Lower lobe of right lung (tissue), 2 donors: Measurements from ENCODE around the gene JARID2. TPM values are rescaled to one million over a fixed set of nuclear protein-coding genes. Genes with fewer than 3 reads are reported as not detected.
A peak's percentile ranks its signal among the peaks of the same experiment; 100 is the strongest.

Source experiments
- ATAC-seq, 2 donors: fragments of 200-7000 bp; cut with Tn5 transposase; one replicate each; pipeline ENCODE4 v1.9.1; 2020 to 2022; ENCODE audit warnings: mild to moderate bottlenecking in 2 of 2, moderate library complexity in 2 of 2
- DNase-seq: peaks from one replicate; pipeline ENCODE4 v3.0.0-alpha.2; 2020
- H3K27ac ChIP-seq: fragments of 200-600 bp; one replicate; pipeline ENCODE4 v1.8.0; 2022
- H3K27me3 ChIP-seq: fragments of 200-600 bp; one replicate; pipeline ENCODE4 v1.8.0; 2022; ENCODE audit warnings: low read depth
- H3K36me3 ChIP-seq: fragments of 200-600 bp; one replicate; pipeline ENCODE4 v1.8.0; 2022; ENCODE audit warnings: mild to moderate bottlenecking
- H3K4me1 ChIP-seq: fragments of 200-600 bp; one replicate; pipeline ENCODE4 v1.8.0; 2022
- H3K4me3 ChIP-seq: fragments of 200-600 bp; one replicate; pipeline ENCODE4 v1.8.0; 2022; ENCODE audit warnings: mild to moderate bottlenecking
- H3K9me3 ChIP-seq: fragments of 200-600 bp; one replicate; pipeline ENCODE4 v1.8.0; 2022
- intact Hi-C: fragments of 100-400 bp; cut with DNase I; formaldehyde crosslinking; loops from one replicate; pipeline ENCODE4 v1.11.0; 2022
- total RNA-seq: library from RNA; stranded (reverse); fragmentation: NEBNext Ultra II Directional; extraction: Animal tissue kit (Norgen Biotek cat#: 25700); gene quantifications from one replicate; pipeline ENCODE4 v1.2.1, GENCODE V29; 2021
- TF ChIP-seq, protein P1 (sequence below): fragments of 200-600 bp; IDR thresholded peaks from one replicate; pipeline ENCODE4 v1.8.0; 2022; ENCODE audit warnings: antibody characterized with exemption, mild to moderate bottlenecking
- donor health status: DM: no; HTN: yes; CAD: no; lungs with severe emphysema.

Gene JARID2
- total RNA-seq, 1 donor from 2014 or later, result 16.0 TPM

DNA sequence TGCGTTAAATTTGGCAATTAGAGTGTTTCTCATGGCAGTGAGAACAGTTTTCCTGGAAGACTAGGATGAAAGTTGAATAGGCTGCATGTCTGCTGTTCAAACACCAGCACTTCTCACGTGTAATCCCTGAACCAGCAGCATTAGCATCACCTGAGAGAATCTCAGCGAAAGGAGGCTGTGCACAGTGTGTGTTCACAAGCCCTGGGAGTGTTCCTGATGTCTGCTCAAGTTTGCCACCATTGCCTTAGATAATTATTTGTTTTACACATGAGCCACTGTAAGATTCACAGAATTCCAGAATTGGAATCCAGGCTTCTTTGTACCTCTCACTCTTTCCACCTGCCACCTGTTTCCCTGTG lies 117.3 kb downstream of the JARID2 start:
- no peak overlapping the region for H3K4me3 ChIP-seq
- H3K27me3 ChIP-seq, result no peaks in the 10 kb centered on the region
- no peaks in the 10 kb centered on the region for H3K36me3 ChIP-seq
- intact Hi-C loops, result no loop called here
- DNase-seq (no peak), ATAC-seq (peak in 1 of 2 donors; percentile 6)
- TF ChIP-seq, protein P1, sequence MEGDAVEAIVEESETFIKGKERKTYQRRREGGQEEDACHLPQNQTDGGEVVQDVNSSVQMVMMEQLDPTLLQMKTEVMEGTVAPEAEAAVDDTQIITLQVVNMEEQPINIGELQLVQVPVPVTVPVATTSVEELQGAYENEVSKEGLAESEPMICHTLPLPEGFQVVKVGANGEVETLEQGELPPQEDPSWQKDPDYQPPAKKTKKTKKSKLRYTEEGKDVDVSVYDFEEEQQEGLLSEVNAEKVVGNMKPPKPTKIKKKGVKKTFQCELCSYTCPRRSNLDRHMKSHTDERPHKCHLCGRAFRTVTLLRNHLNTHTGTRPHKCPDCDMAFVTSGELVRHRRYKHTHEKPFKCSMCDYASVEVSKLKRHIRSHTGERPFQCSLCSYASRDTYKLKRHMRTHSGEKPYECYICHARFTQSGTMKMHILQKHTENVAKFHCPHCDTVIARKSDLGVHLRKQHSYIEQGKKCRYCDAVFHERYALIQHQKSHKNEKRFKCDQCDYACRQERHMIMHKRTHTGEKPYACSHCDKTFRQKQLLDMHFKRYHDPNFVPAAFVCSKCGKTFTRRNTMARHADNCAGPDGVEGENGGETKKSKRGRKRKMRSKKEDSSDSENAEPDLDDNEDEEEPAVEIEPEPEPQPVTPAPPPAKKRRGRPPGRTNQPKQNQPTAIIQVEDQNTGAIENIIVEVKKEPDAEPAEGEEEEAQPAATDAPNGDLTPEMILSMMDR, result no peak
- H3K4me1 ChIP-seq, result peaks cover 40% of the 10 kb centered on the region
- no peak overlapping the region for H3K27ac ChIP-seq
- no peaks in the 10 kb centered on the region for H3K9me3 ChIP-seq

DNA sequence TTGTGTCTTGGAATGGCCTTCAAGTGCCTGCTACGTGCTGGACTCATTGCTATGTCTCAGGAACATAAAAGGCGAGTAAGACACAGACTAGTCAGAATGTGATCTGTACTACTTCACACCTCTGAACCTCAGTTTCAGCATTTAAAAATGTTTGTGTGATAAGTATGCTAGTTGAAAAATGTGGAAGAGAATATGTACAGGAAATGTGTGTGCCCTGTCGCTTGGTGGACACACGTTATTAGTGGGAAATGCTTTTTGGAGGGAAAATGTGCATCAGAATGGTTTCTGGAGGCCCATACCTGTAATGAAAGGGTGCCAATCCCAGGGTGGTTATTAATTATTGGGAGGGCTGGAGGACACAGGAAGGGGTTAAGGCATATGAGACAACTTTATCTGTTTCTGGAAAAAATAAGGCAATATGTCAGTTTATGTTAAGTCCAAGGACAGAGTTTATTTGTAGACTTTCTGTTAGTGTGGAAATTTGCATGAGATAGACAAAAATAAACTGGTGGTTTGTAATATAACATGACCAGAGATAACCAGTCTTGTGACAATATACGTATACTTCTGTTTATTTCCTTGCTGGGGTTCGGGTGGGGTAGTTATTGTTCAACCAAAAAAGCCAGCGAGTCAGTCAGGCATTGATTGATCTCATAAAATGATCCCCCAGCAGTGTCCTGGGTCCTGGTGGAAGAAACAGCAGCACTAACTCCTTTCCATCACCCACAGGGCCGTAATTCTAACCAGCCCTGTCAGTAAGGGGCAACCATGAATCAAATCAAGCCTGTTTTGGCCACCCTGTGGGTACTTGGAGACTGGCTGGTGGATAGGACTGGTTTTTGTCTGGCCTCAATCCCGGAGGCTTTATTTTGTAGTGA lies 117.9 kb downstream of the JARID2 start:
- intact Hi-C loops, result no loop called here
- peaks cover 47% of the 10 kb centered on the region for H3K4me1 ChIP-seq

DNA sequence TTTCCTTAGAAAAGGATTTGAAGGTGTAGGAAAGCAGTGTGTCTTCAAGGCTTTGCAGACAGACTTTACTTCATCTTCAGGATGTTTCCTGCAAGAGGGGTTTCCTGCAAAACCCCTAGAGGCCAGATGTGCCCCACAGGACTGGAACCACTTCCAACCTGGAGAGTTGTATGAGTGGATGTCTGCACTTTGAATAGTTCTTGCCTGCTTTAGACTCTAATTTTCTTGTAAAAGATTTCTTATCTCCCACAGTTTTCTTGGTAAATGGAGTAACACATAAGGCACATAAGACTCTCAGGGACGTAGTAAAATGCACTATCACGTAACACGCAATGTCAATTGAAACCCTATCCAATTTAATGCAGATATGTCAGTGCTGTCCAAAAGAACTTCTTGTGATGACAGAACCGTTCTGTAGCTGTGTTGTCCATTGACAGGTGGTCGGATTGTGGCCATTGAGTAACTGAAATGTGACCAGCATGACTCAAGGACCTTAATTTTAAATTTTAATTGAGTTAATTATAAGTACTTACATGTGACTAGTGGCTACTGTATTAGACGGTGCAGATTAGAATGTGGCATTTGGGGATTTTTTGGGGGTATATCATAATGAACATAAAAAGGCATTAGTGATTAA lies 118.7 kb downstream of the JARID2 start:
- no peaks in the 10 kb centered on the region for H3K27me3 ChIP-seq
- no peak overlapping the region for H3K27ac ChIP-seq
- no peak overlapping the region for H3K4me3 ChIP-seq
- peaks cover 54% of the 10 kb centered on the region for H3K4me1 ChIP-seq
- no peak for ATAC-seq
- intact Hi-C loops, result no loop called here
- H3K9me3 ChIP-seq, result no peaks in the 10 kb centered on the region
- TF ChIP-seq, protein P1, result no peak
- no peak for DNase-seq
- no peaks in the 10 kb centered on the region for H3K36me3 ChIP-seq

More for the DNA sequence above, 117.9 kb downstream of the JARID2 start:
- no peaks in the 10 kb centered on the region for H3K27me3 ChIP-seq
- H3K4me3 ChIP-seq, result no peak overlapping the region
- peak in 1 of 2 donors; percentile 8 for ATAC-seq
- no peak overlapping the region for H3K27ac ChIP-seq
- no peaks in the 10 kb centered on the region for H3K36me3 ChIP-seq
- no peak for DNase-seq
- TF ChIP-seq, protein P1, result no peak
- H3K9me3 ChIP-seq, result no peaks in the 10 kb centered on the region

DNA sequence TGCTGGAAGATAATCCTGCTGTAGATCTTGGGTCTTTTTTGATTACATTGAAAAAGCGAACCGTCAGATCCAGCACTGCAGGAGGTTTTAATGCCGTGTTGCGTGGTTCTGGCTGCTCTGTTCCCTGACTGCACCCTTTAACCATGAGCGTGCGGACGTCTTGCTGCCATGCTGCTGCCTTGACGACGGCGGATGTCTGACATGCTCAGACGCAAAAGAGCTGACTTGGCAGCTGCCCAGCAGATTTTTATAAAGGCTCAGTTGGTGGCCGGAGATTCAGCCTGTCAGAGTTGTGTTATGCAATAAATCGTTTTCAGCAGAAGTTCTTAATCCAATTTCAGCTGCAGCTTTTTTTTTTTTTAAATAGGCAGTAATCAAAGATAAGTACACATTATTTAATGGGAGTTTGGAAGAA lies 119.4 kb downstream of the JARID2 start:
- intact Hi-C loops, result no loop called here
- peak; percentile 80 for ATAC-seq
- H3K27ac ChIP-seq, result no peak overlapping the region
- H3K9me3 ChIP-seq, result no peaks in the 10 kb centered on the region
- TF ChIP-seq, protein P1, result no peak
- no peak overlapping the region for H3K4me3 ChIP-seq
- H3K27me3 ChIP-seq, result no peaks in the 10 kb centered on the region
- peaks cover 58% of the 10 kb centered on the region for H3K4me1 ChIP-seq
- H3K36me3 ChIP-seq, result no peaks in the 10 kb centered on the region
- peak; percentile 88 for DNase-seq

DNA sequence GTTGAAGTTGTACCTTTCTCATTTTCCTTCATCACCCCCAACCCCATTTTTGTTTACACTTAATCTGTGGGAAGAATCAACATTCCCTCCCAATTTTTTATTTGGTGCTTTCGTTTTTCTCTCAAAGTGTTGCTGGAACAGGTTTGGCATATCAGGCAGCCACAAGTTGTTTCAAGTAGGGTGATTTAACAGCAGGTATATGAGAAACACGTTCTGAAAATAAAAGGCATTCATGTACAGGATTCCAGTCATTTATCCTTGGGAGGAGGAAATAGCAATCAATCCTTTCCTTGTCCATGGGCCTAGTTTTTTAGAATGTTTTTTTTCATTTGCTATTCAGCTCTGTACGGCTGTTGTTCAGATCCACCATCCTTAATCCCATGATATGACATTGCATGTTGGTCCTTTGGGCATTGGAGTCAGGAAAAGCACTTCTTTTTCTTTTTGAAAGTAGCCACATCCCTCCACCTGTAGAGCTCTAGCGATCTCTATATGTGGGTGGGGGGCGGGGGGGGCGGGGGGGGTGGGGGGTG lies 120.2 kb downstream of the JARID2 start:
- Histone ChIP-seq H3K9me3 (no peaks in the 10 kb centered on the region), H3K36me3 (no peaks in the 10 kb centered on the region), H3K4me3 (no peak overlapping the region), H3K27ac (no peak overlapping the region), H3K4me1 (peaks cover 59% of the 10 kb centered on the region), H3K27me3 (no peaks in the 10 kb centered on the region)
- intact Hi-C loops, result no loop called here
- peak in 1 of 2 donors; percentile 67 for ATAC-seq
- no peak for DNase-seq
- TF ChIP-seq, protein P1, result no peak
